GM19239 (cell line): Measurements from ENCODE around the gene TBC1D19.
"Not testable (repeated sequence)": the region's sequence is repeated elsewhere in the genome, so short reads cannot be mapped to it uniquely, and the experiment has no call there.

Experiments
- DNase-seq: peaks from one replicate; pipeline ENCODE4 v3.0.0; 2011; ENCODE audit warnings: low spot score; ENCODE audit not compliant: insufficient read length
- FAIRE-seq: peaks from 2 replicates; lab custom pipeline; 2011; peaks lifted over from hg19 to GRCh38; lab: Jason Lieb, UNC

The TBC1D19 gene

GRCh38 chr4:26670903-26671537, 87.1 kb downstream of the TBC1D19 start:
- DNase-seq (no peak), FAIRE-seq (no peak)

DNA sequence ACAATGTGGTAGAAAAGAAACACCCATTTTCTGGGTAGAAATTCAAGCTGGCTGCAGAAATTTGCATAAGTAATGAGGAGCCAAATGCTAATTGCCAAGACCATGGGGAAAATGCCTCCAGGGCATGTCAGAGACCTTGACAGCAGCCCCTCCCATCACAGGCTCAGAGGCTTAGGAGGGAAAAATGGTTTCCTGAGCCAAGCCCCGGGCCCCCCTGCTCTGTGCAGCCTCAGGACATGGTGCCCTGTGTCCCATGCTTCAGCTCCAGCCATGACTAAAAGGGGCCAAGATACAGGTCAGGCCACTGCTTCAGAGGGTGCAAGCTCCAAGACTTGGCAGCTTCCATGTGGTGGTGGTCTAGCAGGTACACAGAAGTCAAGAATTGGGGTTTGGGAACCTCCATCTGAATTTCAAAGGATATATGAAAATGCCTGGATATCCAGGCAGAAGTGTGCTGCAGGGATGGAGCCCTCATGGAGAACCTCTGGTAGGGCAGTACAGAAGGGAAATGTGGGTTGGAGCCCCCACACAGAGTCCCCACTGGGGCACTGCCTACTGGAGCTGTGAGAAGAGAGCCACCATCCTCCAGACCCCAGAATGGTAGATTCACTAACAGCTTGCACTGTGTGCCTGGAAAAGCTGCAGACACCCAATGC, 95.3 kb downstream of the TBC1D19 start:
- DNase-seq, FAIRE-seq: not testable (repeated sequence)

GRCh38 chr4:26682436-26682835, 98.6 kb downstream of the TBC1D19 start:
- FAIRE-seq (no peak), DNase-seq (no peak)

DNA sequence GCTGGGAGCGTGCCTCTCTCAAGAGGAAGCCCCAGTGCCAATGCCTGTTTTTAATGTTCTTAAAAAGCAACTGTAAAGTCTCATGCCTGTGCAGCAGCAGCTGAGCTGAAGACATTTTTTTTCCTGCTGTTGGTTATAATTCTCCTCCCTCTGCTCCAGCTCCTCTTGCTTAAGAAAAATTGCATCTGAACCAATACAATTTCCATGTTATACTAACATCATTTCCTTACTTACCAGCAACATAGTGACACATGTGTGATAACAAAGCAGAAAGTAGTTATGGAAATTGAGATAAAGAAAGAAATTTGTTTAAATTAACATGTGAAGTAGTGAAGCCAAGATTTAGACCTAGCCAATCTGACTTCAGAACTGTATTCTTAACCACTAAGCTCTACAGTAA, 101.4 kb downstream of the TBC1D19 start:
- DNase-seq = no peak
- no peak for FAIRE-seq

- DNase-seq (no peak), FAIRE-seq (no peak)
These were observed 103.8 kb downstream of the TBC1D19 start for GRCh38 chr4:26687728-26688127.

- FAIRE-seq = no peak
- DNase-seq = no peak
These were observed 106.6 kb downstream of the TBC1D19 start for GRCh38 chr4:26690506-26690905.

GRCh38 chr4:26692014-26692726, 108.3 kb downstream of the TBC1D19 start:
- FAIRE-seq (no peak), DNase-seq (no peak)

- DNase-seq, FAIRE-seq: not testable (repeated sequence)
These were observed 110.2 kb downstream of the TBC1D19 start for GRCh38 chr4:26694131-26694530.

DNA sequence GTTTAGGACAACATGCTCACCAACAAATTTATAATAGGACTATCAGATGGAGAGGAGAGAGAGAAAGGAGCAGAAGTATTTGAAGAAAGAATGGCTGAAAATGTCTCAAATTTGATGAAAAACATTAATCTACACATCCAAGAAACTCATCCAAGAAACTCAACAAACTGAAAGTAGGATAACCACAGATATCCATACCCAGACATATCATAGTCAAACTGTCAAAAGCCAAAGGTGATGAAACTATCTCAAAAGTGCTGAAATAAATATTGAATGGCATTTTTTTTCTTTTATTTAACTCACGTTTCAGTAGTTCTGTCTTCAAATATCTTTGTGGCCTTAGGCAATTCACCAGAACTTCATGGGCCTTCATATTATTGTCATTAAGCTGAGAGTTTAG, 116.2 kb downstream of the TBC1D19 start:
- FAIRE-seq (no peak), DNase-seq (no peak)

DNA sequence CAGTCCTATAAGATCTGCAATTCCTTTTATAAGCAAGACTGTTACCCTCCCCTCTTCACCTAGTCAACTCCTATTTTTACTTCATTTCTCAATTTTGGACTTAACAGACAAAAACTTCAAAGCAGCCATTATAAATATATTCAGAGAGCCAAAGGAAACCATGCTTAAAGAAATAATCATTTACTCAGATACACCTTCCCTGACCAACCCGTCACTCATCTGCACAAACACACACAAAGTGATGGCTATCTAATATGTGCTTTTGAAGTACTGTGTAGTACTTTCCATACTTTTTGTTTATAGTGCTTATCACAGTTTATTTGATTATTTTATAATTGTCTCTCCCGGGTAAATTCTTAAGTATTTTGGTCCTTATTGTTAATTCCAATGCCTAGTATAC, 117.2 kb downstream of the TBC1D19 start:
- FAIRE-seq (no peak), DNase-seq (no peak)

- DNase-seq (no peak), FAIRE-seq (no peak)
These were observed 117.9 kb downstream of the TBC1D19 start for GRCh38 chr4:26701786-26702227.

GRCh38 chr4:26707342-26707741, 123.5 kb downstream of the TBC1D19 start:
- no peak for FAIRE-seq
- DNase-seq = no peak

GRCh38 chr4:26709246-26709645, 125.4 kb downstream of the TBC1D19 start:
- FAIRE-seq = no peak

DNA sequence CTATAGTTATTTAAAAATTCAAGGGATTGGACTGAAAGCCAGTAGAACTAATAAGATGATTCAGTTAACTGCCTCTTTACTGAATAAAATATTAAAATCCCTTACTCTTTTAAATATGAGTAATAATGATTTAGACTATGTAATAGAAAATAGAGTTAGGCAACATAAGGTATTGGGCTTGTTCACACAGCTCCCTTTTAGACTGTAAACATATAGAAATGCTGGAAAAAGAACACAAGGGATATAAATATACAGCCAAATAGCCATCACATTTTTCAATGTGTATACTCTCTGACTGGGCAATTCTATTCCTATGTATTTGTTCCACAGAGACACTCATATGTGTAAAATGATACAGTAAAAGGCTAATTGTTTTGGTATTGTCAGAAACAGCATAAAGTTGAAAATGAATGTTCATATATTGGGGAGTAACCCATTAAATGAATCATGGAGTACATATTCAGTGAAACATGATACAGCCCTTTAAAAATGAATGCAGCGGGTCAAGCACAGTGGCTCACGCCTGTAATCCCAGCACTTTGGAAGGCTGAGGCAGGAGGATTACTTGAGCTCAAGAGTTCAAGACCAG, 129.8 kb downstream of the TBC1D19 start:
- no peak for DNase-seq
- no peak for FAIRE-seq

More at GRCh38 chr4:26709246-26709645, 125.4 kb downstream of the TBC1D19 start:
- DNase-seq = no peak

DNA sequence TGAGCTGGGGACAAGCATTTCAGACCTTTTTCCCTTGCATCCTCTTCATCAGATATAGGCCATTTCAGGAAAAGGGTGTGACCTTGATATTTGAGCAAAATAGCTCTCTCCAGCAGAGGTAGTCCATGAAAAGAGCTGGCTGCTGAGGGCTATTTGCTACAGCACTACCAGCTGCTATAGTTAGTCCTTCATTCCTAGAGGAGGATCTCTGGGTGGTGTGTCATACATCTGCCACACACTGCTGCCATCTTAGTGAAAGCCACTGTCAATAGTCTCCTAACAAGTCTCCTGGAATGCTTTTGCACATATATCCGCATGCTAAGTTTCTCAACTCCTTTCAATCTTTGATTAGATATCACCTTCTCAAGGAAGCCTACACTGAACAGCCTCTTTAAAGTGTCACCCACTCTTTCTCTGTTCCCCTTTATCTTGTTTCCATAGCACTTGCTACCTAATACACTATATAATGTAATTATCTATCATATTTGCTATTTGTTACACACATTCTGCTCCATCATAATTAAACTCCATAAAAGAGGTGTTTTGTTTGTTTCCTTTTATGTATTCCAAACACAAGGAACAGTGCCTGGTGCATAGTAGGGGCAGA, 131.9 kb downstream of the TBC1D19 start:
- no peak for DNase-seq
- no peak for FAIRE-seq

GRCh38 chr4:26717332-26717731, 133.4 kb downstream of the TBC1D19 start:
- FAIRE-seq = no peak
- DNase-seq = no peak

- DNase-seq (no peak), FAIRE-seq (no peak)
These were observed 136.2 kb downstream of the TBC1D19 start for GRCh38 chr4:26719954-26720552.

- FAIRE-seq = no peak
- no peak for DNase-seq
These were observed 137.8 kb downstream of the TBC1D19 start for GRCh38 chr4:26721685-26722084.

DNA sequence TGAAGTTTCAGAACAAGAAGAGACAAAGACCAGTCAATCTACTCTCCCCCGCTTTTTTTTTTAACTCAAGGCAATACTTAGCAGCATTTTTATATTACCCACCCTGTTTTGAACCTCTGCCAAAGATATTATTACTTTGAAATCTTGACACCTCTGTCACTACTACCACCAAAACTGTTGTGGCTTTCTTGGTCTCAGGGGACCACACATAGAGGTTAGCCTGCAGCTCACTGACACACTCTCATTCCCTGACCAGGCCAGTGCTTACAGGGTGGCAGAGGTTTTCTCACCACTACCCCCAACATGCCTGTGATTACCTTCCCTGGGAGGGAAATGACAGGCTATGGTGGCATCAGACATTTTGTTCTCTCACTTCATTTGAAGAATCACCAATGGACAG, 139.3 kb downstream of the TBC1D19 start:
- DNase-seq = no peak
- FAIRE-seq = peak; percentile 73

DNA sequence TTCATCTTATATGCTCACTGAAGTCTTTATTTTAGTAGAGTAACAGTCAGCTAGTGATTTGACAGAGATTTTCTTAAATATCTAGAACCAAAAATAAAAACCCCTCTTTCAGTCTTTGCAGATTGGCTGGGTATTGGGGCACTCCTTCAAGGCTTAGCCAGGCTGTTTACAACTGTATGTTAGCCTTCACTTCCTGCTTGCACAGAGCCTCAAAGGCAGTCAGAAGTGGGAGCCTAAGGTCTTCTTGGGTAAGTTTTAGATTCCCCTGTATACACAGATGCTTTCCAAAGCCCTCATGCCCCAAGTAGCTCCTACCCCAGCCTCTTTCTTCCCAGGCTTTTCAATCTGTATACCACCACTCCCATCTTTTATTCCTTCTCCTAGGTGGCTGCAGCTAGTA, 140.7 kb downstream of the TBC1D19 start:
- DNase-seq (no peak), FAIRE-seq (no peak)
